Ovary (tissue), 9 donors: ENCODE data around the gene CASTOR1. TPM values are rescaled to one million over a fixed set of nuclear protein-coding genes. Genes with fewer than 3 reads are reported as not detected.
A peak's percentile ranks its signal among the peaks of the same experiment; 100 is the strongest.

Source experiments
- DNase-seq, 5 donors: peaks; one replicate each; pipeline ENCODE4 v3.0.0-alpha.2; 2019 to 2020
- H3K27ac ChIP-seq, 2 donors: fragments of 200-600 bp; one replicate each; pipeline versions ENCODE4 v1.5.1 to v1.8.0; 2019 to 2022
- H3K27me3 ChIP-seq: fragments of 200-600 bp; one replicate; pipeline ENCODE4 v1.8.0; 2022
- H3K36me3 ChIP-seq: fragments of 200-600 bp; sonication (generic); one replicate; pipeline ENCODE4 v1.5.1; 2019
- H3K4me1 ChIP-seq: one replicate; pipeline ENCODE4 v1.8.1; 2013; ENCODE audit warnings: mild to moderate bottlenecking, moderate library complexity; ENCODE audit not compliant: insufficient read depth
- H3K4me3 ChIP-seq: fragments of 200-600 bp; sonication (generic); one replicate; pipeline ENCODE4 v1.5.1; 2017
- H3K9me3 ChIP-seq, 2 donors: fragments of 200-600 bp in 1 of 2; sonication (generic) in 1 of 2; one replicate each; pipeline versions ENCODE4 v1.5.1 to v1.8.1; 2013 to 2019; ENCODE audit warnings: mild to moderate bottlenecking in 1 of 2, moderate library complexity in 1 of 2
- EP300 ChIP-seq: sonication (generic); formaldehyde crosslinking; IDR thresholded peaks from one replicate; pipeline ENCODE4 v1.6.1; 2017; ENCODE audit warnings: antibody characterized with exemption
- POLR2A ChIP-seq: fragments of 450-650 bp; IDR thresholded peaks from one replicate; pipeline ENCODE4 v1.6.1; 2017; ENCODE audit warnings: antibody characterized with exemption, mild to moderate bottlenecking, moderate library complexity
- WGBS, 3 donors: extraction: QIAGEN DNeasy Blood & Tissue Kit in 1 of 3; methylation state at CpG; one replicate each; pipeline versions ENCODE4 v1.1.5 to v1.1.7; 2013 to 2017; 5-methylcytosine and 5-hydroxymethylcytosine counted together
- intact Hi-C, 4 donors: fragments of 100-400 bp; cut with DNase I; formaldehyde crosslinking; loops; one replicate each; pipeline versions ENCODE4 v1.11.0 to v1.15.1; 2022 to 2023
- polyA plus RNA-seq, 2 donors: library from polyadenylated mRNA; stranded (reverse); fragments of 200-250 nt in 1 of 2; fragments of 350-450 nt in 1 of 2; fragmentation: Illumina TruSeq in 1 of 2; extraction: RNeasy Lipid Tissue Mini Kit (QIAGEN cat#74804) in 1 of 2; gene quantifications; one replicate each; pipeline ENCODE4 v1.2.3, GENCODE V29; 2013 to 2014
- total RNA-seq, 7 donors: library from RNA; depleted of rRNA in 2 of 7; stranded (reverse); fragments of >200 nt in 2 of 7; fragmentation: NEBNext Ultra II Directional in 3 of 7; extraction: Animal tissue kit (Norgen Biotek cat#: 25700) in 3 of 7; gene quantifications; one replicate each; pipeline versions ENCODE4 v1.1.0 to v1.2.4, GENCODE V29; 2016 to 2023
- TF ChIP-seq, protein P1 (sequence below), 3 donors: fragments of 450-650 bp in 2 of 3; fragments of 200-600 bp in 1 of 3; IDR thresholded peaks; one replicate each; pipeline versions ENCODE4 v1.5.1 to v1.8.0; 2016 to 2022; ENCODE audit warnings: antibody characterized with exemption in 3 of 3, mild to moderate bottlenecking in 1 of 3
- donor health status: DM: no; HTN: no; CAD: no; lungs with moderate emphysema.
- donor health status: DM: no; HTN: no; CAD: no.
- donor health status: Bipolar disorder and iron deficiency.
- donor health status: DM: yes; HTN: yes; CAD: no.
- donor health status: DM: no; HTN: no; CAD: no.
- donor health status: DM: yes; HTN: yes; CAD: no.

Gene CASTOR1
- total and polyA plus RNA-seq, 9 donors: 3.1 to 31.2 (median 20.6) TPM

DNA sequence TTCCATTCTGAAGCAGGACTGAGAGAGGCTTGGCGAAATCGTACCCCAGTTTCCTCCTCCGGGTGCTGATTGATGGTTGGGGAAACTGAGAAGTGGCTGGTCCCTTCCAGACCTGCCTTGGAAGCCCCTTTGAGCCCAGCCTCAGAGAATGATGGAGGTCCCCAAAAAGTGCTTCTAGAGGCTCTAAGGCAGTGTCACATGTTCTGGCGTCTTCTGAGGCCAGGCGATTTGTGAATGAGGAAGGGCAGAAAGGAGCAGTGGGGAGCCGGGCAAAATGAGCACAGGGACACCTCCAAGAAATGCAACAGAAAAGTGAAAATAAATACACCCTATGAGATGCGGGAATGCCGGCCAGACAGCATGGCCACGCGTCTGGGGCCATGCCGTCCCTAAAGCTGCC, 41.7 kb downstream of the CASTOR1 start:
- DNase-seq: no peak
- H3K9me3 ChIP-seq: no peaks in the 10 kb centered on the region
- intact Hi-C loops: loop anchor here in 1 of 4 donors (5.0 kb wide), 1 partner anchor 140 kb away; no protein-coding TSS in a partner anchor
- no peak overlapping the region for H3K4me3 ChIP-seq
- H3K4me1 ChIP-seq: peaks cover 6% of the 10 kb centered on the region
- TF ChIP-seq, protein P1, sequence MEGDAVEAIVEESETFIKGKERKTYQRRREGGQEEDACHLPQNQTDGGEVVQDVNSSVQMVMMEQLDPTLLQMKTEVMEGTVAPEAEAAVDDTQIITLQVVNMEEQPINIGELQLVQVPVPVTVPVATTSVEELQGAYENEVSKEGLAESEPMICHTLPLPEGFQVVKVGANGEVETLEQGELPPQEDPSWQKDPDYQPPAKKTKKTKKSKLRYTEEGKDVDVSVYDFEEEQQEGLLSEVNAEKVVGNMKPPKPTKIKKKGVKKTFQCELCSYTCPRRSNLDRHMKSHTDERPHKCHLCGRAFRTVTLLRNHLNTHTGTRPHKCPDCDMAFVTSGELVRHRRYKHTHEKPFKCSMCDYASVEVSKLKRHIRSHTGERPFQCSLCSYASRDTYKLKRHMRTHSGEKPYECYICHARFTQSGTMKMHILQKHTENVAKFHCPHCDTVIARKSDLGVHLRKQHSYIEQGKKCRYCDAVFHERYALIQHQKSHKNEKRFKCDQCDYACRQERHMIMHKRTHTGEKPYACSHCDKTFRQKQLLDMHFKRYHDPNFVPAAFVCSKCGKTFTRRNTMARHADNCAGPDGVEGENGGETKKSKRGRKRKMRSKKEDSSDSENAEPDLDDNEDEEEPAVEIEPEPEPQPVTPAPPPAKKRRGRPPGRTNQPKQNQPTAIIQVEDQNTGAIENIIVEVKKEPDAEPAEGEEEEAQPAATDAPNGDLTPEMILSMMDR (IDR thresholded peaks at IDR 0.05): no peak
- TF ChIP-seq EP300: no peak
- TF ChIP-seq POLR2A: no peak
- H3K27ac ChIP-seq: no peak overlapping the region
- H3K27me3 ChIP-seq: no peaks in the 10 kb centered on the region
- no peaks in the 10 kb centered on the region for H3K36me3 ChIP-seq
- 90 to 94% (median 92%) methylated on average over 11 of the region's 11 CpGs for WGBS, 3 donors

DNA sequence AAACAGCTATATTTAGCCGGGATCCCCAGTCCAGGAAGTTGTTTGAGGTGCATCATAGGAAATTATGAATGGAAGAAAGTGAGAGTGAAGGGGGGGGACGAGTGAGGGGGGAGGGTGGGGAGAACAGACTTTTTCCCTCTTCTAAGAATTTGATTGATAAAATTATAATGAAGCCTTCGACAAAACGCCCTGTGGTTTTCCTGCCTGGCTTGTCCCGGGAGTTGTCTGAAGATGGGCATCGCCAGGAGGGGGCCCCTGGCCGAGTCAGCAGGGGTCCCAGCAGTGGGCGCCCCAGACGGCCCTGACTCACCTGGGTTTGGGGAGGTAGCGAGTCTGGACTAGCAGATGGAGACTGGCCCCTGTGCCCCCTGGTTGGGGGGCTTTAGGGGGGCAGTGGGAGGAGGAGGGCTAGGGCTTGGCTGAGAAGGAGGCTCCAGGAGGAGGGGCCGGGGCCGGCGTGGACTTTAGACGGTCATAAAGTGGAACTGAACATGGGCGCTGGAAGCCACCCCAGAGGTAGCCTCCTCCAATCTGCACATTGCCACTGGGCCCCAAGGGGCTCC, 42.4 kb downstream of the CASTOR1 start:
- TF ChIP-seq POLR2A (no peak), EP300 (no peak)
- TF ChIP-seq, protein P1 (IDR thresholded peaks at IDR 0.05): no peak
- intact Hi-C loops: loop anchor here in 1 of 4 donors (5.0 kb wide), 1 partner anchor 140 kb away; no protein-coding TSS in a partner anchor

DNA sequence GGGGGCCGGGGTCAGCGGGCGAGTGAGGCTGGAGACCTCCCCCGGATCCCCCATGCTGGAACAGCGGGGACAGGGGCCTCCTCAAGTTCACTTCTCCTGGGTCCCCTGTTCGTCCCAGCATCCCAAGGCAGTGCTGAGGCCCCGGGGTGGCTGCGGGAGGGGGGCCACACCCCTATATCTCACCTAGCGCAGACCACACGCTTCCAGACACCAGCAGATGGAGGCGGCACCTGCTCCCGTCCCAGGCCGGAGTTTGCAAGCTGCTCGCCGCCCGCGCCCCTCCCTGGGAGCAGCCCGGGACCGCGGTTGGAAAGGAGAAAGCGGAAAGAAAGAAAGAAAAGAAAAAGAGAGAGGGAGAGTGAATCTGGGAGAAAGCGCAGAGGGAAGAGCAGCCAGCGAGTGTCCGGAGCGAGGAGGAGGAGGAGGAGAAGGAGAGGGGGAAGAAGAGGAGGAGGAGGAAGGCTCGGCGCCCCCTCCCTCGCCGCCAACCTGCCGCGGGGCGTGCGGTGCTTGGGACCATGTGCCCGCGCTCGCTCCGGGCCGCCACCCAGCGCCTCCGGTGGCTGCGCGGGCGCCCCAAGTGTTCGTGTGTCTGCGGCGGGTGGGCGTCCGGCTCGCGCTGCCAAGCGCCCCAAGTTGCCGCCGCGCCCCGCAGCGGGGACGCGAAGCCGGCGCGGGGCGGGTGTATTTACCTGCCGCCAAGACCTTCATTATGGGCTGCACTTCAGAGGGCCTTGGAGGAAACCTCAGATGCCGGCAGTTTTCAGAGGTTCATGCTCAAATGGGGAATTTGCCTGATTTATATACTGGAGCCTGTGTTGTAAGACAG, 43.1 kb downstream of the CASTOR1 start, which contains the start of gene LIF:
TSS of gene LIF (minus strand) at position 775 of the 829 bp plus-strand sequence. CDS start at position 711, 64 bp downstream.
- no peaks in the 10 kb centered on the region for H3K36me3 ChIP-seq
- peaks cover 6% of the 10 kb centered on the region for H3K4me1 ChIP-seq
- peak within 1 kb of the TSS; percentile 42 for H3K4me3 ChIP-seq
- H3K27ac ChIP-seq: no peak within 1 kb of the TSS
- 1% methylated on average over 62 to 64 of the region's 64 CpGs for WGBS, 3 donors
- H3K9me3 ChIP-seq: no peaks in the 10 kb centered on the region
- TF ChIP-seq POLR2A: no peak
- TF ChIP-seq, protein P1 (IDR thresholded peaks at IDR 0.05): peak in 2 of 3 donors; percentile 10 to 33
- no peaks in the 10 kb centered on the region for H3K27me3 ChIP-seq
- peak in 1 of 5 donors; percentile 52 for DNase-seq
- intact Hi-C loops: loop anchor here in 1 of 4 donors (5.0 kb wide), 1 partner anchor 139 kb away; no protein-coding TSS in a partner anchor

More for the DNA sequence above, 42.4 kb downstream of the CASTOR1 start:
- no peak overlapping the region for H3K27ac ChIP-seq
- H3K4me1 ChIP-seq: peaks cover 6% of the 10 kb centered on the region
- no peak for DNase-seq
- H3K27me3 ChIP-seq: no peaks in the 10 kb centered on the region
- no peak overlapping the region for H3K4me3 ChIP-seq
- WGBS, 3 donors: 29 to 47% (median 32%) methylated on average over 15 of the region's 15 CpGs
- H3K36me3 ChIP-seq: no peaks in the 10 kb centered on the region
- no peaks in the 10 kb centered on the region for H3K9me3 ChIP-seq

DNA sequence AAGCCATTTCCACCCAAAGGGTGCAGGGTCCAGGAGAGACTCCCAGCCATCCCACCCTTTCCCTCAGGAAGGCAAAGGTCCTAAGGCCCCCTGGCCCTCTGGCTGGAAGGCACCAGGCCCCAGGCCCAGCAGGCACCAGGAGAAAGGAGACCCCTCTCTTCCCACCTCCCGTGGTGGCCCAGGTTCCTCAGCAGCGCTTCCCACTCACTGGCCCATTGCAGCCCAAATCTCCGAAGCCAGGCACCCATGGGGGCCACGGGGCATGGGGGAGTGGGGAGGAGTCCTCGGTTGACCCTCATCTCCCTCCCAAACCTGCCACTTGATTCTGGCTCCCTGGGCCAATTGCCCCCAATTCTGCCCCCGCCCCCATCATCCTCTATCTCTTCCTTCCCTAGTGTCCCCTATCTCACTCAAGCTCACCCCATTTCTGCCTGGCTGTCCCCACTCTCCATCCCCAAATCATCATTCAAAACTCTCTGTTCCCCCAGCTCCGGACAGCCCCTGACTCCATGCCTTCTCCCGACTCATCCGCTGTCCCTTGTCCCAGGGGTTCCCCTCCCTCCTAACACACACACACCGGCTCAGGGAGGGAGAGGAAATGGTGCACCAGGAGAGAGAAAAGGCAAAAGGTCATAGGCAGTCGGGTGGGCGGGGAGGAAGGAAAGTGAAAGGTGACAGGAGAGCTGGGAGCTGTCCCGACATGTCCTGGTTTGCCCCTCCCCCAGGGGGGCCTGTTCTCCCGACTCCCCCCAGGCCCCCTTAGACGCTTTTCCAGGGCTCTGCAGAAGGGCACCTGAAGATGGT, 43.9 kb downstream of the CASTOR1 start:
- Histone ChIP-seq H3K27me3 (no peaks in the 10 kb centered on the region), H3K27ac (no peak overlapping the region), H3K4me1 (peaks cover 6% of the 10 kb centered on the region), H3K9me3 (no peaks in the 10 kb centered on the region), H3K36me3 (no peaks in the 10 kb centered on the region), H3K4me3 (peak overlapping the region; percentile 42)
- intact Hi-C loops: loop anchor here in 1 of 4 donors (5.0 kb wide), 1 partner anchor 138 kb away; no protein-coding TSS in a partner anchor
- no peak for TF ChIP-seq POLR2A
- TF ChIP-seq EP300: no peak
- TF ChIP-seq, protein P1 (IDR thresholded peaks at IDR 0.05): no peak
- DNase-seq: no peak
- 55 to 59% (median 56%) methylated on average over 15 of the region's 15 CpGs for WGBS, 3 donors
